ENCODE measurements around the gene MT1A. TPM values are rescaled to one million over a fixed set of nuclear protein-coding genes. Genes with fewer than 3 reads are reported as not detected.
A peak's percentile ranks its signal among the peaks of the same experiment; 100 is the strongest.
"Not testable (repeated sequence)": the region's sequence is repeated elsewhere in the genome, so short reads cannot be mapped to it uniquely, and the experiment has no call there.

Gene MT1A
- total RNA-seq, 2 experiments from 2014 or later: 0.91 TPM; not detected in 1

DNA sequence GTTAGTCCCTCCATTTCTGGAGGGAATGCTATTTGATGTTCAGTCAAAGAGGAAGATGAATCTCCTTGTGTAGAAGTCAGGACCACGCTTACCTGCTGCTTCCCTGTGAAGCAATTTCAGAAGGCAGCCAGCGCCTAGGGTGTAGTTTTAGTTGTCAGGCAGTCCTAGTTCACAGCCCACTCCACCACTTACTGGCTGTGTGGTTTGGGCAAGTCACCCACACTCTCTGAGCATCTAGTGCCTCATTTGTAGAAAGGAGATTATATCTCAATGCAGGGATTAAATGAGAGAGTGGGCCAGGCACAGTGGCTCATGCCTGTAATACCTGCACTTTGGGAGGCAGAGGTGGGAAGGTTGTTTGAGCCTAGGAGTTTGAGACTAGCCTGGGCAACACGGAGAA lies 33.7 kb downstream of the MT1A start:
- H3K4me3 Mint-ChIP-seq; H3K27ac Mint-ChIP-seq; H3K36me3 Mint-ChIP-seq; DNase-seq; H3K9me3 Mint-ChIP-seq (ENCODE audit: low read depth); ATAC-seq: not testable (repeated sequence)
- CTCF ChIA-PET: interaction anchor here (2.4 kb wide), 1 partner anchor 11 kb away, joined by 10 read pairs; the partner anchor contains the start of gene MT1X
- Mint-ChIP-seq H3K4me1 (peaks cover 28% of the 10 kb centered on the region), H3K27me3 (peaks cover 66% of the 10 kb centered on the region)

- no peak for DNase-seq
- no peak for ATAC-seq
- Mint-ChIP-seq H3K27me3 (peaks cover 59% of the 10 kb centered on the region), H3K36me3 (no peaks in the 10 kb centered on the region), H3K4me1 (peaks cover 21% of the 10 kb centered on the region), H3K4me3 (no peak overlapping the region), H3K27ac (no peak overlapping the region), H3K9me3 (ENCODE audit: low read depth) (no peaks in the 10 kb centered on the region)
- CTCF ChIA-PET: interaction anchor here (0.9 to 2.4 kb wide), 7 partner anchors 11 to 120 kb away, joined by 3 to 10 read pairs (median 3); partner anchors contain the start of gene MT1X
Observed at GRCh38 chr16:56672761-56673536, 34.5 kb downstream of the MT1A start.

- ATAC-seq (peak; percentile 34), DNase-seq (peak; percentile 48)
- Mint-ChIP-seq H3K4me3 (no peak overlapping the region), H3K9me3 (ENCODE audit: low read depth) (no peaks in the 10 kb centered on the region), H3K36me3 (no peaks in the 10 kb centered on the region), H3K27me3 (peaks cover 51% of the 10 kb centered on the region), H3K27ac (no peak overlapping the region), H3K4me1 (peaks cover 16% of the 10 kb centered on the region)
- CTCF ChIA-PET: interaction anchor here (0.9 to 2.4 kb wide), 9 partner anchors 10 to 119 kb away, joined by 3 to 10 read pairs (median 3); partner anchors contain the start of gene MT1X
Observed at GRCh38 chr16:56673921-56674320, 35.5 kb downstream of the MT1A start.

- not testable (repeated sequence) for H3K36me3 Mint-ChIP-seq; ATAC-seq; H3K4me3 Mint-ChIP-seq; H3K9me3 Mint-ChIP-seq (ENCODE audit: low read depth); H3K27ac Mint-ChIP-seq; DNase-seq
- CTCF ChIA-PET: interaction anchor here (1.1 to 2.4 kb wide), 6 partner anchors 9 to 119 kb away, joined by 3 to 10 read pairs (median 4); partner anchors contain the start of gene MT1X
- Mint-ChIP-seq H3K27me3 (peaks cover 45% of the 10 kb centered on the region), H3K4me1 (peaks cover 16% of the 10 kb centered on the region)
Observed at GRCh38 chr16:56674570-56674969, 36.1 kb downstream of the MT1A start.

DNA sequence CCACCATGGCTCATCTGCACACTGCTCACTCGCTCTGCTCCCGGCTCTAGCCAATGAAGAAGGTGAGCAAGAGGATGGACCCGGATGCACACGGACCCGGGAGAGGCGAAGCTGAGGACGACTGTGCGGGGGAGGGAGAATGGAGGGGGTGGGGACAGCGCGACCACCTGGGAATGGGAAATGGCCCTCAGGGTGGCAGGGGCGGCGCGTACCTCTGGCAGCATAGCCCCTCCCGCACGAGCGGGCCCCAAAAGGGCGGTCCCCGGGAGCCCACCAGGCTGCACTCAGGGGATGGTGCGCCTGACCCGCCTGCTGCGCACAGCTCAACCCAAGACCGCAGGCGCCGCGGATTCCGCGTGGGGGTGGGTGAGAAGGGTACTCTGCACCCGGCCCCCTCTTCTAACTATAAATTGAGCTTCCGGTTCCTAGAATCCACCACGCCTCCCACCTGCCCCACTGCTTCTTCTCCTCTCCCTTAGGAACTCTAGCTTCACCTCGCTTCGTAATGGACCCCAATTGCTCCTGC lies 37.3 kb downstream of the MT1A start:
- peaks cover 16% of the 10 kb centered on the region for H3K4me1 Mint-ChIP-seq
- DNase-seq: peak; percentile 75

DNA sequence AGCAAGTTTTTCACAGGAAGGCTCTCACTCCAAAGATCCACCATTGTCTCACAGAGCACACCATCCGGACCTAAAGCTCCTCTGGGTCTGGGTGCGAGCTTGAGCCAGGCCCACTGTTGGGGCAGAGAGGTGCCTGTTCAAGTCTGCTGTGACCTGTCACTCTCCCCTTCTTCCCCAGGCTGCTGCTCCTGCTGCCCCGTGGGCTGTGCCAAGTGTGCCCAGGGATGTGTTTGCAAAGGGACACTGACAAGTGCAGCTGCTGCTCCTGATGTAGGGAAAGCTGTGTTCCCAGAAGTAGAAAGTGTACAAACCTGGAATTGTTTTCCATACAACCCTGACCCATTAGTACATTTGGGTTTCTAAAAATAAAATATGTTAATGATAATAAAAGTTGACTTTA lies 39.0 kb downstream of the MT1A start:
- H3K27me3 Mint-ChIP-seq: peaks cover 19% of the 10 kb centered on the region
- peaks cover 21% of the 10 kb centered on the region for H3K4me1 Mint-ChIP-seq
- CTCF ChIA-PET: interaction anchor here (1.4 to 5.3 kb wide), 4 partner anchors 16 to 101 kb away, joined by 3 to 21 read pairs (median 5); partner anchors contain the start of gene MT1E
- no peak for ATAC-seq
- no peaks in the 10 kb centered on the region for H3K36me3 Mint-ChIP-seq
- no peak overlapping the region for H3K4me3 Mint-ChIP-seq
- no peak for DNase-seq
- no peaks in the 10 kb centered on the region for H3K9me3 Mint-ChIP-seq (ENCODE audit: low read depth)
- no peak overlapping the region for H3K27ac Mint-ChIP-seq

More for the DNA sequence above, 37.3 kb downstream of the MT1A start:
- H3K36me3 Mint-ChIP-seq: no peaks in the 10 kb centered on the region
- CTCF ChIA-PET: interaction anchor here (0.9 to 5.3 kb wide), 7 partner anchors 8 to 99 kb away, joined by 3 to 21 read pairs (median 3); partner anchors contain the start of gene MT2A
- H3K27me3 Mint-ChIP-seq: peaks cover 33% of the 10 kb centered on the region
- no peak overlapping the region for H3K27ac Mint-ChIP-seq
- H3K4me3 Mint-ChIP-seq: peak overlapping the region; percentile 59
- H3K9me3 Mint-ChIP-seq (ENCODE audit: low read depth): no peaks in the 10 kb centered on the region
- peak; percentile 79 for ATAC-seq

DNA sequence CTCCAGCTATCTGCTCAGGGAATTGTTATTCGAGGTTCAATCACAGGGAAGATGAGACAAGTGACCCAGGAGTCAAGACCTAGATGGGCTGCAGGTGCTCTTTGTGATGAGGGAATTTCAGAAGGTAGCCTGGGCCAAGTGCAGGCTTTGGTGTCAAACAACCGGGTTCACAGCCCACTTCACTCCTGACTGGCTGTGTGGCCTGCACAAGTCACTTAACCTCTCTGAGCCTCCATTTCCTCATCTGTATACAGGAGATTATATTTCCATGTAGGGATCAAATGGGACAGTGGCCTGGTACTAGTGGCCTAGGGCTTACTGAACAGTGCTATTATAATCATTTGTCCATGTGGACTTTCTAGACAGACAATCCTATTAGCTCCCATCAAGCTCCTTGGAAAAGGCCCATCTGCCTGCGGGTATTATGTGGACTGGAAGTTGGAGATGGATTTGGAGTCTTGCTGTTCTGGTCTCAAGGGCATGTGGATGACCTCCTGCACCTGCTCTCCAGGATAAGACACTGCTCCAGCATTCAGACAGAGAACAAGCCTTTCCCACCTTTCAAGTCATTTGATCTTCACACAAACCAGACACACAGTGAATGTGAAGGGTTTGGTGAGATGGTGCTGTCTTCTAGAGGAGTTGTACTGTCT lies 40.7 kb downstream of the MT1A start:
- ATAC-seq: no peak
- no peak overlapping the region for H3K4me3 Mint-ChIP-seq
- CTCF ChIA-PET: interaction anchor here (2.5 to 5.3 kb wide), 2 partner anchors 22 to 102 kb away, joined by 7 to 21 read pairs; no protein-coding TSS in a partner anchor
- no peak for DNase-seq
- H3K9me3 Mint-ChIP-seq (ENCODE audit: low read depth): no peaks in the 10 kb centered on the region
- H3K27me3 Mint-ChIP-seq: peaks cover 11% of the 10 kb centered on the region
- peaks cover 32% of the 10 kb centered on the region for H3K4me1 Mint-ChIP-seq
- H3K27ac Mint-ChIP-seq: no peak overlapping the region
- peaks cover 1% of the 10 kb centered on the region for H3K36me3 Mint-ChIP-seq

- Mint-ChIP-seq H3K36me3 (peaks cover 1% of the 10 kb centered on the region), H3K27me3 (peaks cover 7% of the 10 kb centered on the region), H3K9me3 (ENCODE audit: low read depth) (no peaks in the 10 kb centered on the region), H3K27ac (no peak overlapping the region), H3K4me3 (no peak overlapping the region), H3K4me1 (peaks cover 33% of the 10 kb centered on the region)
- ATAC-seq (no peak), DNase-seq (peak; percentile 52)
- CTCF ChIA-PET: interaction anchor here (1.0 to 5.3 kb wide), 2 partner anchors 22 to 102 kb away, joined by 3 to 21 read pairs; no protein-coding TSS in a partner anchor
Observed at GRCh38 chr16:56679818-56680217, 41.4 kb downstream of the MT1A start.

DNA sequence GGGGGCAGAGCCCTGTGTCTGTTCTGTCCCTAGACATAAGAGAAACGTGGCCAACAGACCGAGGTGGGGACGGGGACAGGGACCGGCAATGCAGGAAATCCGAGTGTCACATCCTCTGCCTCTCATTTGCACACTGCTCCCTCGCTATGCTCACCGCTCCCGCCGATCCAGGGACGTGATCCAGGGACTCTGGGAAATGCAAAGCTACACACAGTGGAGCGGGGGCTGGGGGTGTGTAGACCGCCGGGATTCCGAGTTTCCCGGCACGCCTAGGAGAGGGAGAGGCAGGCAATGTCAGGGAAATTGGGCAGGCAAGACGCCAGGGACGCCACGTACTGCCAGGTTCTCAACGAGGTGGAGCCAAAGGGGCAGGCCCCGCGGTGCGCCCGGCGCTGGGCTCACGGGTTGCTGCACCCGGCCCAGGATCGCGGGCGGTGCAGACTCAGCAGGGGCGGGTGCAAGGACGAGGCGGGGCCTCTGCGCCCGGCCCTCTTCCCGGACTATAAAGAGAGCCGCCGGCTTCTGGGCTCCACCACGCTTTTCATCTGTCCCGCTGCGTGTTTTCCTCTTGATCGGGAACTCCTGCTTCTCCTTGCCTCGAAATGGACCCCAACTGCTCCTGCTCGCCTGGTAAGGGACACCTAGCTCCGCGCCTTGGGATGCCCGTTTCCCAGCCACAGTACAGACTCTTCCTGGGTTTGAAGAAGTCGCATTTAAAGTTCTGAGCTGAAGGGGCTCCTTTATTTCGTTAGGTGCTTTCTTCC lies 43.7 kb downstream of the MT1A start, which contains the start of gene MT1X:
Gene MT1X (plus strand): TSS at position 532 of the 764 bp plus-strand sequence. CDS start 71 bp downstream, at position 603.
- H3K27ac Mint-ChIP-seq: peak within 1 kb of the TSS; percentile 92
- ATAC-seq (peak; percentile 98), DNase-seq (peak; percentile 94)
- peaks cover 25% of the 10 kb centered on the region for H3K4me1 Mint-ChIP-seq
- peak within 1 kb of the TSS; percentile 89 for H3K4me3 Mint-ChIP-seq
- H3K27me3 Mint-ChIP-seq: no peaks in the 10 kb centered on the region
- H3K9me3 Mint-ChIP-seq (ENCODE audit: low read depth): no peaks in the 10 kb centered on the region
- peaks cover 1% of the 10 kb centered on the region for H3K36me3 Mint-ChIP-seq
- CTCF ChIA-PET: interaction anchor here (1.5 to 3.9 kb wide), 6 partner anchors 9 to 106 kb away, joined by 4 to 30 read pairs (median 5); partner anchors contain the start of gene MT1E

GRCh38 chr16:56682703-56683397 lies 44.4 kb downstream of the MT1A start:
- no peak for DNase-seq
- Mint-ChIP-seq H3K27me3 (no peaks in the 10 kb centered on the region), H3K27ac (peak overlapping the region; percentile 92), H3K36me3 (peaks cover 1% of the 10 kb centered on the region), H3K4me1 (peaks cover 25% of the 10 kb centered on the region), H3K9me3 (ENCODE audit: low read depth) (no peaks in the 10 kb centered on the region), H3K4me3 (peak overlapping the region; percentile 89)
- CTCF ChIA-PET: interaction anchor here (0.8 to 3.9 kb wide), 7 partner anchors 9 to 106 kb away, joined by 3 to 30 read pairs (median 5); partner anchors contain the start of gene MT1E
- ATAC-seq: peak; percentile 10

GRCh38 chr16:56683424-56684172 lies 45.1 kb downstream of the MT1A start:
- Mint-ChIP-seq H3K4me3 (peak overlapping the region; percentile 89), H3K4me1 (peaks cover 25% of the 10 kb centered on the region), H3K27me3 (peaks cover 1% of the 10 kb centered on the region), H3K9me3 (ENCODE audit: low read depth) (no peaks in the 10 kb centered on the region), H3K27ac (no peak overlapping the region), H3K36me3 (peaks cover 1% of the 10 kb centered on the region)
- CTCF ChIA-PET: interaction anchor here (0.8 to 3.9 kb wide), 7 partner anchors 8 to 107 kb away, joined by 3 to 30 read pairs (median 5); partner anchors contain the start of gene MT1E
- DNase-seq (no peak), ATAC-seq (no peak)
